OCI-LY1 (cell line): Measurements from ENCODE around the gene TRPC1.

ENCODE experiments used
- H2AFZ ChIP-seq: fragments of 200-600 bp; sonication (generic), shearing (Covaris generic); 2 replicates; pipeline ENCODE4 v1.6.0; 2014; ENCODE audit warnings: antibody characterized with exemption, mild to moderate bottlenecking, low read length
- H3F3A ChIP-seq: fragments of 200-600 bp; sonication (generic), shearing (Covaris generic); 2 replicates; pipeline ENCODE4 v1.6.0; 2014; ENCODE audit warnings: mild to moderate bottlenecking, antibody characterized with exemption, low read length, moderate library complexity; ENCODE audit not compliant: insufficient read depth
- H3K27ac ChIP-seq: fragments of 200-600 bp; sonication (generic); 2 replicates; pipeline ENCODE4 v1.5.1; 2014; ENCODE audit warnings: low read length, mixed run types, mild to moderate bottlenecking, low read depth; ENCODE audit not compliant: poor library complexity, severe bottlenecking
- H3K27me3 ChIP-seq: fragments of 200-600 bp; sonication (generic); 2 replicates; pipeline ENCODE4 v1.6.0; 2014; ENCODE audit warnings: antibody characterized with exemption, mild to moderate bottlenecking, low read length, moderate library complexity; ENCODE audit not compliant: insufficient read depth
- H3K36me3 ChIP-seq: fragments of 200-600 bp; sonication (generic); 2 replicates; pipeline ENCODE4 v1.6.1; 2014; ENCODE audit warnings: mild to moderate bottlenecking, antibody characterized with exemption, low read length, moderate library complexity, mixed read lengths; ENCODE audit not compliant: insufficient read depth
- H3K4me1 ChIP-seq: fragments of 200-600 bp; sonication (generic); 2 replicates; pipeline ENCODE4 v1.5.1; 2014; ENCODE audit warnings: mild to moderate bottlenecking, low read length, moderate library complexity; ENCODE audit not compliant: insufficient read depth, severe bottlenecking
- H3K4me2 ChIP-seq: fragments of 200-600 bp; sonication (generic), shearing (Covaris generic); 2 replicates; pipeline ENCODE4 v1.6.1; 2014; ENCODE audit warnings: low read length
- H3K4me3 ChIP-seq: fragments of 200-600 bp; sonication (generic); 2 replicates; pipeline ENCODE4 v1.5.1; 2014; ENCODE audit warnings: low read length, low read depth, mild to moderate bottlenecking, mixed read lengths; ENCODE audit not compliant: poor library complexity, severe bottlenecking
- H3K79me2 ChIP-seq: fragments of 200-600 bp; shearing (Covaris generic); 2 replicates; pipeline ENCODE4 v1.6.1; 2016; ENCODE audit warnings: mixed run types, low read length, mixed read lengths; ENCODE audit not compliant: insufficient read depth
- H3K9ac ChIP-seq: fragments of 200-600 bp; sonication (generic), shearing (Covaris generic); 2 replicates; pipeline ENCODE4 v1.6.1; 2014; ENCODE audit warnings: mild to moderate bottlenecking, low read length, mixed read lengths
- H3K9me2 ChIP-seq: fragments of 200-600 bp; sonication (generic), shearing (Covaris generic); 2 replicates; pipeline ENCODE4 v1.6.1; 2014; ENCODE audit warnings: low read depth, mild to moderate bottlenecking, low read length, mixed read lengths
- H3K9me3 ChIP-seq: fragments of 200-600 bp; shearing (Covaris generic); 2 replicates; pipeline ENCODE4 v1.6.1; 2014; ENCODE audit warnings: low read length, mixed read lengths
- H4K20me1 ChIP-seq: fragments of 200-600 bp; sonication (generic), shearing (Covaris generic); 2 replicates; pipeline ENCODE4 v1.6.0; 2016; ENCODE audit warnings: mild to moderate bottlenecking, low read length; ENCODE audit not compliant: insufficient read depth
- EZH2 ChIP-seq: fragments of 200-600 bp; sonication (generic), shearing (Covaris generic); IDR thresholded peaks from 2 replicates; pipeline ENCODE4 v1.8.0; 2017; ENCODE audit warnings: borderline replicate concordance, mixed run types, mild to moderate bottlenecking, antibody characterized with exemption, low read length, moderate library complexity, mixed read lengths
- TF ChIP-seq, protein P1 (sequence below): fragments of 200-600 bp; sonication (generic), shearing (Covaris generic); IDR thresholded peaks from 2 replicates; pipeline ENCODE4 v1.5.1; 2017; ENCODE audit warnings: mild to moderate bottlenecking, antibody characterized with exemption, low read length, moderate library complexity, mixed read lengths

Gene TRPC1

DNA sequence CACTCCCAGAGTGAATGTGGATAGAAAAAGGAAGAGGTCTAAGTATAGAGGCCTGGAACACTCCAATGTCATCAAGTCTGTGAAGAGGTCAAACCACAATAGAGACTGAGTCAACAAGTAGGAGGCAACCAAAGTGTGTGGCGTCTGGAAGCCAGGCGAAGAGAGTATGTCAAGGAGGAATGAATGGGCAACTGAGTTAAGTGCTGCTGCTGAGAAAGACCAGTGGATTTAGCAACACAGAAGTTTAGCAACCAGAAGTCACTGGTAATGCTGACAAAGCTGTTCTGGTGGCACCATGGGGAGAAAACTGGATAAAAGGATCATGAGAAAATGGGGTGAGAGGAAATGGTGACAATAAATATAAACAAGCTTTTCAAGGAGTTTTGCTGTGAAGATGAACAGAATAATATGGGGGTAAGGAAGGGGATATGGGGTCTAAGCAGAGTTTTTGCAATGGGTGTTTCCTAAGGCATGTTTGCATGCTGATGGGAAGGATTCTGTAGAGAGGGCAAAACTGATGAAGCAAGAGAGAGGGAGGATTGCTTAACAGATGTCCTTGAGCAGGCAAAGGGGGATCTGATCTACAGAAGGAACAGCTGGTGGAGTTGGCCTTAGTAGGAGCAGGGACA is 126.7 kb downstream of the TRPC1 start:
- no peak overlapping the region for H3K27ac ChIP-seq
- no peaks in the 10 kb centered on the region for H3F3A ChIP-seq
- no peaks in the 10 kb centered on the region for H3K9me2 ChIP-seq
- no peak overlapping the region for H3K4me2 ChIP-seq
- no peaks in the 10 kb centered on the region for H4K20me1 ChIP-seq
- no peaks in the 10 kb centered on the region for H3K79me2 ChIP-seq
- 0 out of 2 replicates have a peak, but pooled peaks cover 4% of the 10 kb centered on the region for H3K27me3 ChIP-seq
- no peaks in the 10 kb centered on the region for H3K36me3 ChIP-seq
- H3K4me1 ChIP-seq, result no peaks in the 10 kb centered on the region
- no peak overlapping the region for H2AFZ ChIP-seq
- no peaks in the 10 kb centered on the region for H3K9me3 ChIP-seq
- TF ChIP-seq, protein P1, sequence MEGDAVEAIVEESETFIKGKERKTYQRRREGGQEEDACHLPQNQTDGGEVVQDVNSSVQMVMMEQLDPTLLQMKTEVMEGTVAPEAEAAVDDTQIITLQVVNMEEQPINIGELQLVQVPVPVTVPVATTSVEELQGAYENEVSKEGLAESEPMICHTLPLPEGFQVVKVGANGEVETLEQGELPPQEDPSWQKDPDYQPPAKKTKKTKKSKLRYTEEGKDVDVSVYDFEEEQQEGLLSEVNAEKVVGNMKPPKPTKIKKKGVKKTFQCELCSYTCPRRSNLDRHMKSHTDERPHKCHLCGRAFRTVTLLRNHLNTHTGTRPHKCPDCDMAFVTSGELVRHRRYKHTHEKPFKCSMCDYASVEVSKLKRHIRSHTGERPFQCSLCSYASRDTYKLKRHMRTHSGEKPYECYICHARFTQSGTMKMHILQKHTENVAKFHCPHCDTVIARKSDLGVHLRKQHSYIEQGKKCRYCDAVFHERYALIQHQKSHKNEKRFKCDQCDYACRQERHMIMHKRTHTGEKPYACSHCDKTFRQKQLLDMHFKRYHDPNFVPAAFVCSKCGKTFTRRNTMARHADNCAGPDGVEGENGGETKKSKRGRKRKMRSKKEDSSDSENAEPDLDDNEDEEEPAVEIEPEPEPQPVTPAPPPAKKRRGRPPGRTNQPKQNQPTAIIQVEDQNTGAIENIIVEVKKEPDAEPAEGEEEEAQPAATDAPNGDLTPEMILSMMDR, result no peak
- no peak for TF ChIP-seq EZH2
- H3K4me3 ChIP-seq, result no peak overlapping the region
- H3K9ac ChIP-seq, result no peak overlapping the region

DNA sequence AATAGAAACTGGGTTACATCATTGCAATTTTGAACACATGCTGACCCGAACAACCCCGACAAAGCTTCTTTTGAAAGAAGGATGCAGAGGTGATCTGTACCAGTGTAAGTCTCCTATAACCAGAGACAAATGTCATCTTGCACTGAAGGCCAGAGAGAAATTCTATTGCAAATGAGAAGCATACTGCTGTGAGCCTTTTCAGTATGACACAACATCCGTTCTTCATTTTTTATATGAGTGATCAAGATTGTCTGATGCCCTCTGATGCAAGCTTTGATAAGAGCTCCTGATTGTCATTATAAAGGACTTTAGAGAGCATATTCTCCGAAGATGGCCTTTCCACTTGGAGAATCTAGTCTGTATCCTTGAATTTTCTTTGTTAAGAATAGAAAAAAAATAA is 128.2 kb downstream of the TRPC1 start:
- no peak overlapping the region for H3K4me2 ChIP-seq
- no peak overlapping the region for H3K27ac ChIP-seq
- no peaks in the 10 kb centered on the region for H3K4me1 ChIP-seq
- no peaks in the 10 kb centered on the region for H4K20me1 ChIP-seq
- H3K9me3 ChIP-seq, result no peaks in the 10 kb centered on the region
- H3K9ac ChIP-seq, result no peak overlapping the region
- H3K9me2 ChIP-seq, result no peaks in the 10 kb centered on the region
- no peaks in the 10 kb centered on the region for H3F3A ChIP-seq
- TF ChIP-seq, protein P1, result no peak
- no peak for TF ChIP-seq EZH2
- no peaks in the 10 kb centered on the region for H3K36me3 ChIP-seq
- H3K27me3 ChIP-seq, result 0 out of 2 replicates have a peak, but pooled peaks cover 4% of the 10 kb centered on the region
- no peaks in the 10 kb centered on the region for H3K79me2 ChIP-seq
- H2AFZ ChIP-seq, result no peak overlapping the region
- no peak overlapping the region for H3K4me3 ChIP-seq

DNA sequence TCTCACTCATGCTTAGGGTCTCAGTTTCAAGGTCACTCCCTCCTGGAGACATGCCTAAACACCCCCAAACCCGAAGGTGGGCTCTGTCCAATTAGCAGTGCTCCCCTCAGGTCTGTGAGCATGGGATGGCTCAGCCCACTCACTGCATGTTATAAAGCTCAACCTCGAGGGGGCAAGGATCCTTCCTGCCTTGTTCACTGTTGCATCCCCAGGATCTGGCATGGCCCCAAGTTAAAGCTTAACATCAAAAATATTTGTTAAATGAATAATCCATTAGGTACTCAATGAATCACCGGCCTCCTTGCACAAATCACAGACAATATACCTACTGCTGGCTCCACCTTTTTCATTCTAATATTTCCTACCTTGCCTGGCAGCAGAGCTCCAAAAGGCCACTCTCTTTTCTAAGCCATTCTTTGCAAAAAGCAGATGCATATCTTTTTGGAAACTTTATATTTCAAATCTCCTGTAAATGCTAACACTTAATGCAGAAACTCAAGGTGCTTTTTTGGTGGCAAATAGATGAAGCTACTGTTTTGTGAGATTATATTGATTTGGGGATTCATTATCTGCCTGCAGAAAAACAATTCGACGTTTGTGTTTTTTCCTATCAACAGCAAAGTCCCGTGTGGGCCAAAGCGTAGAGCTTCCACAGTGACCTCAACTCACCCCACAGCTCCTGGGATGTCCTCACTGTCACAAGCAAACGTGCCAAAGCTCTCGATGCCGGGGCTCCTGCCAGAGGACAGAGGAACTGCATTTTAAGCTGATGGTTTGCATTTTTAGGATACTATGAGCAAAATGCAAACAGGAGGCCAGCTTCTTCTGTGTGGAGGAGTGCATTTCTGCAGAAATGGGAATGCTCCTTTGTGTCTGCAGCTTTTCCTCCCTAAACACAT is 129.7 kb downstream of the TRPC1 start:
- Histone ChIP-seq H3F3A (no peaks in the 10 kb centered on the region), H3K27ac (no peak overlapping the region), H3K4me2 (no peak overlapping the region), H2AFZ (no peak overlapping the region), H3K79me2 (no peaks in the 10 kb centered on the region), H3K4me3 (no peak overlapping the region), H3K9me3 (no peaks in the 10 kb centered on the region), H3K9me2 (no peaks in the 10 kb centered on the region), H4K20me1 (no peaks in the 10 kb centered on the region), H3K4me1 (no peaks in the 10 kb centered on the region), H3K9ac (no peak overlapping the region), H3K27me3 (0 out of 2 replicates have a peak, but pooled peaks cover 4% of the 10 kb centered on the region), H3K36me3 (no peaks in the 10 kb centered on the region)
- no peak for TF ChIP-seq EZH2
- TF ChIP-seq, protein P1, result no peak
